Measurements from ENCODE around the gene ZBTB21. TPM values are rescaled to one million over a fixed set of nuclear protein-coding genes. Genes with fewer than 3 reads are reported as not detected.
A peak's percentile ranks its signal among the peaks of the same experiment; 100 is the strongest.

The ZBTB21 gene
- total RNA-seq, result 107 TPM
- polyA plus RNA-seq, result 1 to 10 TPM; 2.4 to 8.0 (median 5.2) TPM

DNA sequence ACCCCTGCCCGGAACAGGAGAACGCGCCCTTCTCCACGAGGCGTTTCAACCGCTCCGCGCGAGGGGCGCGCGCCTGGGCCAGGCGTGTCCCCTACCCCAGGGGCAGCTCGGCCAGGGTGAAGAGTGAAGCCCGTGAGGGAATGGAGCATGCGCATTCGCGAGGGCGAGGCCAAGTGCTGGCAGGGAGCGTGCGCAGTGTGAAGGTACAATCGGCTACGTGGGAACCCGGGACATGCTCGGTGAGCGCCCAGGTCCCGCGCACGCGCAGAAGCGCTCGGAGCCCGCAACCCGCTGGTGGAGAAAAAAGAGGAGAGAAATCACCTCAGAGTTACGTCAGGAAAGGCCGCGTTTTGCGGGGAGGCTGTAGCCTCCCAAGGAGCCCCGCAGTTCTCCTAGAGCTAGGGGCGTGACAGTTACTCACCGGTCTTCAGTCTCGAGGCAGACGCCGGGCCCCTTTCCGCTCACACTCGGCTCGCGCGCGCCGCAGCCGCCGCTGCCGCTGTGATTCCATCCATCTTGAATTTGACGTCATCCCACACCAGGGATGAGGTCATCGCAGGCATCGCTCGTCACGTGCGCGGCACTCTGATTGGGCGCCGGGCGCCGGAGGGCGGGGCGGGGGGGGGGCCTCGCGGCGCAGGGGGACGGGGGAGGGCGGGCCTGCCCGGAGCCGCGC is at the start of gene ZBTB21:
ZBTB21 (minus strand) TSS at position 530 of the 676 bp plus-strand sequence. CDS start 16,265 bp downstream, outside the sequence.
- H3K9me3 Mint-ChIP-seq, result peaks cover 0 to 6% (median 1%) of the 10 kb centered on the region in 7 donors
- Histone ChIP-seq H3K4me1 (ENCODE audit: control insufficient read depth, insufficient read depth, low read length, poor library complexity, severe bottlenecking) (peaks cover 12% of the 10 kb centered on the region), H3K9me3 (ENCODE audit: control insufficient read depth in 2 of 2, low read length in 2 of 2) (no peaks in the 10 kb centered on the region), H3K27ac (ENCODE audit: insufficient read depth, low read length, poor library complexity, severe bottlenecking) (peak within 1 kb of the TSS; percentile 97), H3K4me3 (ENCODE audit: low read depth, low read length) (peak within 1 kb of the TSS; percentile 75), H3K27me3 (ENCODE audit: control insufficient read depth, insufficient read depth, low read length) (no peaks in the 10 kb centered on the region), H3K36me3 (ENCODE audit: control insufficient read depth, insufficient read depth, low read length) (peaks cover 3% of the 10 kb centered on the region)
- peaks cover 7% of the 10 kb centered on the region for H3K36me3 Mint-ChIP-seq
- peaks cover 15% of the 10 kb centered on the region for H3K27me3 Mint-ChIP-seq
- ATAC-seq (ENCODE audit: low read depth in 2 of 2) (peak; percentile 80 to 82), DNase-seq (peak; percentile 97 to 98 (median 98))
- H3K27ac Mint-ChIP-seq, result peak within 1 kb of the TSS; percentile 96 to 100 (median 100)
- H3K4me3 Mint-ChIP-seq, result peak within 1 kb of the TSS; percentile 93 to 100 (median 98)
- H3K4me1 Mint-ChIP-seq, result peaks cover 15 to 49% (median 31%) of the 10 kb centered on the region in 4 donors

DNA sequence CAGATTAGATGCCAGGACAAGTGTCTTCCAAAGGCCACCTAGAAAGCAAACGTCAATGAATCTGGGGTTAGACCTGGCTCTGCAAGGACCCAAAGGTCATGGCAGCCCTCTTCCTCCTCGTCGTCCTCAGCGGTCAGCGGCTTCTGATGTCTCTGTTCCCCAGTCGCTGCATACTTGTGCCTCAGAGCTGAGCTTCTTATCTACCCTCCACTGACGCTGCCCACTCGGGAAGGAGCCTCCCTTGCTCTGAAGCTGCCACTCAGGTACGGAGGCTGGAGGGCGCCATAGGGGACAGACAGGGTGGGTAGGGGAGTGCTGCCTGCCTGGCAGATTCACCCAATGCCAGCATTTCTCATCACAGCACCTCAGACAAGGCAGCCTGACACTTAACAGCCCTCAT is 49.6 kb upstream of the ZBTB21 start:
- H3K9me3 Mint-ChIP-seq, result no peaks in the 10 kb centered on the region
- DNase-seq, result no peak
- no peak overlapping the region for H3K4me3 Mint-ChIP-seq
- Histone ChIP-seq H3K27me3 (ENCODE audit: control insufficient read depth, insufficient read depth, low read length) (no peaks in the 10 kb centered on the region), H3K9me3 (ENCODE audit: control insufficient read depth in 2 of 2, low read length in 2 of 2) (no peaks in the 10 kb centered on the region), H3K36me3 (ENCODE audit: control insufficient read depth, insufficient read depth, low read length) (no peaks in the 10 kb centered on the region), H3K27ac (ENCODE audit: insufficient read depth, low read length, poor library complexity, severe bottlenecking) (peak overlapping the region; percentile 38), H3K4me3 (ENCODE audit: low read depth, low read length) (no peak overlapping the region), H3K4me1 (ENCODE audit: control insufficient read depth, insufficient read depth, low read length, poor library complexity, severe bottlenecking) (peaks cover 42% of the 10 kb centered on the region)
- H3K27me3 Mint-ChIP-seq, result peaks cover 5% of the 10 kb centered on the region
- peaks cover 5 to 70% (median 19%) of the 10 kb centered on the region in 4 donors for H3K4me1 Mint-ChIP-seq
- H3K36me3 Mint-ChIP-seq, result peaks cover 3% of the 10 kb centered on the region
- peak overlapping the region; percentile 52 to 99 (median 74) for H3K27ac Mint-ChIP-seq
- no peak for ATAC-seq (ENCODE audit: low read depth in 2 of 2)

DNA sequence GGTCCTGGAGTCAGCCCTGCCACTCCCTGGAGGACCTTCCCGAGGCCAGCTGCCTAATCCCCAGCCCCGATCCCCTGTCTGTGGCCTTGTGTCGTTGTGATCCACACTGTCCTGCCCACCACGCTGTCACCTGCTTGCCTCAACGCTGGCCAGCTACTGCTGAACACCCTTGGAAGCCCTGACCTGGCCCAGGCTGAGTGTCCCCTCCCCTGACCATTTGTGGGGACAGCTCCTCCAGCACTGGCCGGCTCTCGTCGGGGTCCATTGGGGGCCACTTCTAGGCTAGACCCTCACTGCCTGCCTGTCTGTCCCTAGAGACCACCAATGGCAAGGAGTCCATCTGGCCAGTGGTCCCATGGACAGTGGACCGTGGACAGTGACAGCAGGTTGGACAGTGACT is 49.0 kb upstream of the ZBTB21 start:
- peaks cover 5% of the 10 kb centered on the region for H3K27me3 Mint-ChIP-seq
- Histone ChIP-seq H3K4me1 (ENCODE audit: control insufficient read depth, insufficient read depth, low read length, poor library complexity, severe bottlenecking) (peaks cover 36% of the 10 kb centered on the region), H3K4me3 (ENCODE audit: low read depth, low read length) (no peak overlapping the region), H3K27ac (ENCODE audit: insufficient read depth, low read length, poor library complexity, severe bottlenecking) (no peak overlapping the region), H3K36me3 (ENCODE audit: control insufficient read depth, insufficient read depth, low read length) (no peaks in the 10 kb centered on the region), H3K27me3 (ENCODE audit: control insufficient read depth, insufficient read depth, low read length) (no peaks in the 10 kb centered on the region), H3K9me3 (ENCODE audit: control insufficient read depth in 2 of 2, low read length in 2 of 2) (no peaks in the 10 kb centered on the region)
- H3K4me3 Mint-ChIP-seq, result no peak overlapping the region
- peak overlapping the region; percentile 79 to 99 (median 82) for H3K27ac Mint-ChIP-seq
- H3K4me1 Mint-ChIP-seq, result peaks cover 5 to 64% (median 16%) of the 10 kb centered on the region in 4 donors
- H3K9me3 Mint-ChIP-seq, result no peaks in the 10 kb centered on the region
- ATAC-seq (ENCODE audit: low read depth in 2 of 2) (no peak), DNase-seq (no peak)
- peaks cover 3% of the 10 kb centered on the region for H3K36me3 Mint-ChIP-seq

DNA sequence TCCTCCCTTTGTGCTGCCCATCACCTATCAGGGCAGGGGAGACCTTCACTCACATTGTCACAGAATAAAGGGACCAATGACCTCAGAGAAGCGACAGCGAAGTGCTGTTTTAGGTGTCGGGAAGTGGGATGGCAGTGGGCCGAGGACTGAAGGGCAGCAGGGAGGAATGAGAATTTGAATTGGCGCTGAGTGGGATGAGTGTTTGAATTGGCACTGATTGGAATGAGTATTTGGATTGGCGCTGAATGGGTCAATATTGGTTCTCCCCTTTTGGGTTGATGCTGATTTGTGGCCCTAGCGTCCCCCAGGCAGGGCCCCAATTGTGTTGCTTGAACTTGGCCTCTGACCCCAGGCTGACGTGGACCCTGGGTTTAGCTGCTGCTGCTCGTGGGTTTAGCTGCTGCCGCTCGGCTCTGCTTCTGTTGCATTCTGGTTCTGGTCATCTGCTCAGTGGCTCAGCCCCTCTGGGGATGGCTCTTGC is 48.5 kb upstream of the ZBTB21 start:
- no peak for ATAC-seq (ENCODE audit: low read depth in 2 of 2)
- Histone ChIP-seq H3K27me3 (ENCODE audit: control insufficient read depth, insufficient read depth, low read length) (no peaks in the 10 kb centered on the region), H3K27ac (ENCODE audit: insufficient read depth, low read length, poor library complexity, severe bottlenecking) (no peak overlapping the region), H3K4me3 (ENCODE audit: low read depth, low read length) (no peak overlapping the region), H3K9me3 (ENCODE audit: control insufficient read depth in 2 of 2, low read length in 2 of 2) (no peaks in the 10 kb centered on the region), H3K36me3 (ENCODE audit: control insufficient read depth, insufficient read depth, low read length) (no peaks in the 10 kb centered on the region), H3K4me1 (ENCODE audit: control insufficient read depth, insufficient read depth, low read length, poor library complexity, severe bottlenecking) (peaks cover 31% of the 10 kb centered on the region)
- DNase-seq, result no peak
- Mint-ChIP-seq H3K4me3 (peak overlapping the region in 1 of 4 donors; percentile 38), H3K9me3 (no peaks in the 10 kb centered on the region), H3K27ac (peak overlapping the region; percentile 79 to 99 (median 82)), H3K4me1 (peaks cover 5 to 59% (median 15%) of the 10 kb centered on the region in 4 donors), H3K36me3 (peaks cover 3% of the 10 kb centered on the region), H3K27me3 (peaks cover 5% of the 10 kb centered on the region)

DNA sequence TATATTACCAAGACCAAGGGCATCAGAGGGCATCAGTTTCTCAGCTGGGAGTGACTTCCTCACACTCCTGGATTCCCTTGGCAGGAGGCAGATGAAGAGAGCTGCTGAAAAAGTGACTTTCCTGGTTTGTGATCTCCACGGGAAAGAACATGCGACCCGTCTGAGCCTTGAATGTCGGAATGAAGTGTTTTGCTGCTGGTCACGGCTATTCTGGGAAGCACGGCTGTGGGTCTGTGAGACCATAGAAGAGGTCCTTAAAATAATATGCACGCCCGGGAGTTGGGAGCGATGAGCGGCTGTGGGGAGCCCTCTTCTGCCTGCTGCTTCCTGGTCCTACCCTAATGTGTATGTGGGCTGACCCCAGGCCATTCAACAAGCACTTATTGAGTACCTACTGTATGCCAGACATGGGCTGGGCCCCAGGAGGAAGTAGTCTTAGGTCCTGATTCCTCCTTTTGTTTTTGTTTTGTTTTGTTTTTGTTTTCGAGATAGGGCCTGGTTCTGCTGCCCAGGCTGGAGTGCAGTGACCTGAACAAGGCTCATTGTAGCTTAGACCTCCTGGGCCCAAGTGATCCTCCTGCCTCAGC is 47.8 kb upstream of the ZBTB21 start:
- H3K27me3 ChIP-seq (ENCODE audit: control insufficient read depth, insufficient read depth, low read length), result no peaks in the 10 kb centered on the region
- H3K27me3 Mint-ChIP-seq, result peaks cover 9% of the 10 kb centered on the region
- no peak overlapping the region for H3K27ac ChIP-seq (ENCODE audit: insufficient read depth, low read length, poor library complexity, severe bottlenecking)
- H3K36me3 Mint-ChIP-seq, result peaks cover 3% of the 10 kb centered on the region
- H3K4me1 ChIP-seq (ENCODE audit: control insufficient read depth, insufficient read depth, low read length, poor library complexity, severe bottlenecking), result peaks cover 24% of the 10 kb centered on the region
- peak overlapping the region in 1 of 4 donors; percentile 52 for H3K4me3 Mint-ChIP-seq
- H3K4me1 Mint-ChIP-seq, result peaks cover 5 to 56% (median 15%) of the 10 kb centered on the region in 4 donors
- ATAC-seq (ENCODE audit: low read depth in 2 of 2) (no peak), DNase-seq (no peak)
- H3K4me3 ChIP-seq (ENCODE audit: low read depth, low read length), result no peak overlapping the region
- no peaks in the 10 kb centered on the region for H3K9me3 ChIP-seq (ENCODE audit: control insufficient read depth in 2 of 2, low read length in 2 of 2)
- H3K9me3 Mint-ChIP-seq, result no peaks in the 10 kb centered on the region
- peak overlapping the region; percentile 21 to 83 (median 78) for H3K27ac Mint-ChIP-seq
- no peaks in the 10 kb centered on the region for H3K36me3 ChIP-seq (ENCODE audit: control insufficient read depth, insufficient read depth, low read length)

DNA sequence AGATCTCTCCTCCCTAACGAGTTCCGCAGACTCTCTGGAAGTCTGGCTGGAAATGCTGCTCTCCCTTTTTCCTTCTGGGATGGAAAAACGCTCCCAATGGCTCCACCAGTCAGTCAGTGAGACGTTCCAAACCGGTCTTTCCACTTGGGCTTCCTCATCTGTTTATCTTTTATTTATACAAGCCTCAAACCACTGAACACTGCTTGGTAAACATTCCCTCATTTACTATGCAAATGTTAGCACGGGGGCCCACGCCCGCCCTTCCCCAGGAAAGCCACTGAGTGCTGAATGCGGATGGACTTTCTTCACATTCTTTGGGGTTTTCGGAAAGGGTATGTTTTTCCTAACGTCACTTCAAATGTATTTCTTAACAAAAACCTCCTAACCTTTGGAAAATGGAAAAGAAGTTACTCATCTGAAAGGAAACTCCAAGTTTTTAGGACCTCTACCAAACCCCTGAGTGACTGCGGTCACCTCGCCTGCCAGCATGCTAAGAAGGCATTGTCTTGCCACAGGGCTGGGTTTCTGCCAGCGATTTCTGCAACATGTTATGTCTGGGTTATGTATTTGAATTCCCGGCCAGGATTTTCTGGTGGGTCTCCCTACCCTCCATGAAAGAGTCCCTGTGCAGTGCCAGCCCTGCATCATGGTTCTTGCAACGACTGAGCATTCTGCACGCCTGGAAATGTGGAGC is 47.0 kb upstream of the ZBTB21 start:
- Mint-ChIP-seq H3K36me3 (peaks cover 3% of the 10 kb centered on the region), H3K27me3 (peaks cover 9% of the 10 kb centered on the region), H3K4me3 (peak overlapping the region in 1 of 4 donors; percentile 52), H3K4me1 (peaks cover 5 to 50% (median 11%) of the 10 kb centered on the region in 4 donors), H3K27ac (peak overlapping the region in 2 of 3 donors; percentile 78 to 83), H3K9me3 (no peaks in the 10 kb centered on the region)
- Histone ChIP-seq H3K36me3 (ENCODE audit: control insufficient read depth, insufficient read depth, low read length) (no peaks in the 10 kb centered on the region), H3K27me3 (ENCODE audit: control insufficient read depth, insufficient read depth, low read length) (no peaks in the 10 kb centered on the region), H3K4me3 (ENCODE audit: low read depth, low read length) (no peak overlapping the region), H3K27ac (ENCODE audit: insufficient read depth, low read length, poor library complexity, severe bottlenecking) (no peak overlapping the region), H3K4me1 (ENCODE audit: control insufficient read depth, insufficient read depth, low read length, poor library complexity, severe bottlenecking) (peaks cover 18% of the 10 kb centered on the region), H3K9me3 (ENCODE audit: control insufficient read depth in 2 of 2, low read length in 2 of 2) (no peaks in the 10 kb centered on the region)
- DNase-seq (no peak), ATAC-seq (ENCODE audit: low read depth in 2 of 2) (no peak)

DNA sequence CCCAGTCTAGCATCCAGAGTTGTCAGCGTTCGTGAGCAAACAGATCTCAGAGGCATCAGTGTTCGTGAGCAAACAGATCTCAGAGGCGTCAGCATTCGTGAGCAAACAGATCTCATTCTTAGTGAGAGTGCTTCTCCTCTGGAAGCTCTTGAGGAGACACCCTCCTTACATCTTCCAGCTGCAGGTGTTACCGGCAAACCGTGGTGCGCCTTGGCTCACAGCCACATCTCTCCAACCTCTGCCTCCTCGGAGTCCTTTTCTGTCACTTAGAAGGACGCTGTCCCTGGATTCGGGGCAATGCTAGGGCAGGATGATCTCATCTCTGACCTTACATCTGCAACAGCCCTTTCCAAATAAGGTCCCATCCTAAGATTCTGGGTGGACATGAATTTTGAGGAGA is 46.3 kb upstream of the ZBTB21 start:
- Mint-ChIP-seq H3K36me3 (peaks cover 3% of the 10 kb centered on the region), H3K4me1 (peaks cover 5 to 43% (median 7%) of the 10 kb centered on the region in 4 donors), H3K9me3 (no peaks in the 10 kb centered on the region), H3K4me3 (no peak overlapping the region), H3K27me3 (peaks cover 6% of the 10 kb centered on the region), H3K27ac (peak overlapping the region; percentile 1 to 78 (median 59))
- H3K4me1 ChIP-seq (ENCODE audit: control insufficient read depth, insufficient read depth, low read length, poor library complexity, severe bottlenecking), result peaks cover 11% of the 10 kb centered on the region
- H3K27me3 ChIP-seq (ENCODE audit: control insufficient read depth, insufficient read depth, low read length), result no peaks in the 10 kb centered on the region
- no peaks in the 10 kb centered on the region for H3K9me3 ChIP-seq (ENCODE audit: control insufficient read depth in 2 of 2, low read length in 2 of 2)
- ATAC-seq (ENCODE audit: low read depth in 2 of 2) (no peak), DNase-seq (no peak)
- no peaks in the 10 kb centered on the region for H3K36me3 ChIP-seq (ENCODE audit: control insufficient read depth, insufficient read depth, low read length)
- H3K27ac ChIP-seq (ENCODE audit: insufficient read depth, low read length, poor library complexity, severe bottlenecking), result no peak overlapping the region
- no peak overlapping the region for H3K4me3 ChIP-seq (ENCODE audit: low read depth, low read length)
